Nucleus accumbens (tissue), 56 donors: ENCODE measurements around the gene HIVEP3.
A peak's percentile ranks its signal among the peaks of the same experiment; 100 is the strongest.

Experiments
- DNase-seq, 56 donors: peaks; one replicate each; lab custom pipeline; 2025; lab: John Stamatoyannopoulos, UW

The HIVEP3 gene

GRCh38 chr1:41582851-41583657, 335.7 kb downstream of the HIVEP3 start:
- no peak for DNase-seq

GRCh38 chr1:41582351-41582750, 336.4 kb downstream of the HIVEP3 start:
- DNase-seq = no peak

DNA sequence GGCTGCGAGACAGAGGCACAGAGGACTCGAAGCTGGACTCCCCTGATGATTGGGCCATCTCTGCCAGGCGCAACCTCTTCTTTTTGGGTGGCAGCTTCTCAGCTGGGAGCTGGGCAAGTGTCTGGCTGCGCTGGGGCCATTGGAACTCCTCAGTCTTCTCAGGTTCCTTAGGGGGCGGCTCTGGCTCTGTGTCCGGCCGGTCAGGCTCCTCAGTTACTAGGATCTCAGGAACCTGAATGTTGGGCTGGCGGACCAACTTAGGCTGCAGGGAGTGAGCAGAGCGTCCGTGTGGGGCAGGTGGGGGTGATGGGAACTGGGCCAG, 336.8 kb downstream of the HIVEP3 start:
- no peak for DNase-seq

DNA sequence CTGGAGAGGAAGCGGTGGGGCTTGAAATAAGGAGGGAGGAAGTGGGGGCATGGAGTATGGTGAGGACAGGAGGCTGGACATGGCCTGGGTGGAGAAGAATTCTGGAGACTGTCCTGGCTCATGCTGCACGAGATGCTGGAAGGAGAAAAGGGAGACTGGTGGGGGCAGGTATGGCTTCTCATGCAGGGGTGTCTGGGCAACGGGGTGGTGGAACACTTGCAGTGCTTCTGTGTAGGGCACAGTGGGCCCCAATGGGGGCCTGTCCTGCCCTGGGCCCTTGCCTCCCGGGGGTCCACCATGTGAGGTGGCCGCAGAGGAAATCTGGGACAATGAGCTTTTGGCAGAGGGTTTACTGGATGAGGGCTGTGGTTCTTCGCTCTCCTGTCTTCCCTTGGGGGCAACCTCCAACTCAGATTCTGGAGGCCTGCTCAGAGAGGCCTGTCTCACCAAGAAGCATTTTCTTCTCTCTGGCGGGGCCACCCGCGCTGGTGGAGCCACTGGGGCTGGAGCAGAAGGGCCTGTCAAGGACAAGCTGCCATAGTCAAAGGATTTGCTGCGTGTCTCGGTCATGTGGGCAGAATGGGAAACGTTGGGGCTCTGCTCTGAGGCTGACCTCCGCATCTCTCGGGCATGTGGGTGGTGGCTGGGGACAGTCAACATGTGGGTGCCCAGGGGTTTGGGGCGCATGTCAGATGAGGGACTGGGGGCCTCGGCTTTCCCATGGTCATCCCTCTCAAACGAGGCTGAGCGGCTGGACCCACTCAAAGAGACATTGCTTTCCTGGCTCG, 337.3 kb downstream of the HIVEP3 start:
- no peak for DNase-seq

GRCh38 chr1:41580520-41581172, 338.1 kb downstream of the HIVEP3 start:
- no peak for DNase-seq

- DNase-seq = no peak
Observed at GRCh38 chr1:41580021-41580420, 338.7 kb downstream of the HIVEP3 start.

DNA sequence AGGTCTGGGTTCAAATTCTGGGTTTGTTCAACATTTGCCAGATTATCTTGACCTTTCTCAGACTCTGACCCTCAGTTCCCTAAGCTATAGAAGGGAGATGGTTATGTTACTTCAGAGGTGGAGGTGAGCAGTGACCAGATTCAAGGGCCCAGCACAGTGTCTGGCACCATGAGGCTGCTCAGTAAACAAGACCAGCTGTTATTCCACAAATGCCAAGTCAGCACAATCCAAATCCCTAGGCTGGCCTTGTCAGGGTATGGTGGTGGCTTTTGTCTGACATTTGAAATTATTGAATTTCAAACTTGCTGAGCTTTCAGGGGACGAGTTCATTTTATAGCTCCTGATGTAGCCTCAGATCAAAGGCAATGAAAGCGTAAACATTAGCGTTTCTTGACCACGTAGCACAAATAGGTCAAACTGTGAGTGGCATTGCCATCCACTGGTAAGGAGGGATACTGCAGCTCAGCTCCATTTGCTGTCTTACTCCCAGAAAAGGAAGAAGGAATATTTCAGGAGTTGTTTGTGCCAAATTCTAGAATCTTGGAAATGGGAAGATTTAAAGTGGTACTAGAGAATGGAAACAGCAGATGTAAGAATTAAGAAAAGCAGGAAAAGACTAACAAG, 339.9 kb downstream of the HIVEP3 start:
- DNase-seq = no peak

DNA sequence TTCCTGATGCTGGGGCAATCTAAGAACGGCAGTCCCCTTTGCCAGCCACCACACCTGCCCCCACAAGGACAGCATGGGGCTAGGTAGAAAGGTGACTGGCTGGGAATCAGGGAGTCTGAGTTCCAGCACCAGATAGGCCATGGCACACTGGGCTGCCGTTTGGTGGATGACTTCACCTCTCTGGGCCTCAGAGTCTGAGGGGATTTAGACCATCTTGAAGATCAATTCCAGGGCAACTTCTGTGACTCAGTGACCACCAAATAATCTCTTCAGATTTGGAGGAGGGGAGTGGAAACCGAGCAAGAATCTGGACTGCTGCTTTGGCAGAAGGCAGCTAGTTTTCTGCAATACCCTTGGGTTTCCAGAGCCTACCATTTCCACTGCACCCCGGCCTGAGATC, 342.1 kb downstream of the HIVEP3 start:
- no peak for DNase-seq

GRCh38 chr1:41576206-41576605, 342.5 kb downstream of the HIVEP3 start:
- DNase-seq = no peak

- DNase-seq = no peak
Observed at GRCh38 chr1:41574842-41575241, 343.9 kb downstream of the HIVEP3 start.

DNA sequence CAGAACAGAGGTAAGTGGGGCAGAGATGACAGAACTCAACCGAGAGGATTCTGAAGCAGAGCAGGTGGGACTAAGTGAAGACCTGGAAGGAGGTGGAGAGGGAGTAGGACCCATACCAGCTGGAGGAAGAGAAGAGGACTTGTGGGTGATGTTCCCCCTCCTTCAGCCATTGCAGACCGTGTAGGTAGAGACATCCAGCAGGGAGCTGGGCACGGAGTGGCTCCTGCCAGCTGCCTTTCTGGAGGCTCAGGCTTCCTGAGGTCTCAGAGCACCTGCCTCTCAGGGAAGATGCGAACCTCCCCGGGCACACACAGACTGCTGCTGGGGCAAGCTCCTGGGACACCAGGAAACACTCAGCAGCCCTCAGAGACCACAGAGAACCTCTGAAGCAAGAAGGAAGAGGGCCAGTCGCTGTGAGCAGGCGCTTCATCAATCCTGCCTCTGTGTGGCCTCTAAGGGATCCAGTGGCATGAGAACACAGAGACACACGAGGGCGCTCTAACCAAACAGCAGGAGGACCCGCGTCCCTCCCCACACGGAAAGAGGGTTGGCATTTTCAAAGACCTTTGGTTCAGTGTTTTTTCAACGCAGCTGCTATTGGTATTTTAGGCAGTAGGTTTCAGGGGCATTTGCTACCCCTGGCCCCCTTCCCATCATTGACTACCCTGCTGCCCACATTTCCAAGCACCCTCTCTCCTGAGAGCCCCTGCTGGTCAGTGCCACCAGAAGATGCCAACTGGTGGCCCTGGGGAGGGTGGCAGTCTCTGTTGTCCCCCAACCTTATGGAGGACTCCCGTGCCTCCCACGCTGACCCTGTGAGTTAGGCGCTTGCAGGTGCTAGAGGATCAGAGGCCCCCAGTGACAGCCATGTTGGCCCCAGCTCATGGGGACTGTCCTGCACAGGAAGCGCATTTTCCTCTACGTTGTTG, 344.7 kb downstream of the HIVEP3 start:
- peak in 53 of 56 donors; percentile 18 to 92 (median 69) for DNase-seq

DNA sequence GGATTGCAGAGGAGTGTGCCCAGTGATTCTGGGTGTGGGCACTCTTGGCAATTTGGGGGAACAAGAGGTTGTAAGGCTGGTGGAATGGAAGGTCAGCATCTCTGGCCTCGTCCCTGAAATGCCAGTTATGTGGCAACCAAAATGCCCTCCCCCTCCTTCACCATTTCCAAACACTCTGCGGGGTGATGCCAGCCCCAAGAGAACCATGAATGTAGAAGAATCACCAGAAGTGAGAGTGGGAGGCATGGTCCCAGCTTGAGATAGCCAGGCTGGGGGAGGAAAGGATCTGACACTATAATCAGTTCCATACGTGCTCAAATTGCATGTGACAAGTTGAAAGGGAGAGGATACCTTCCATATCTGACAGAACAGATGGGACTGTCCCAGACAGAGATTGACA, 345.5 kb downstream of the HIVEP3 start:
- DNase-seq = no peak

GRCh38 chr1:41572224-41572623, 346.5 kb downstream of the HIVEP3 start:
- DNase-seq = no peak

DNA sequence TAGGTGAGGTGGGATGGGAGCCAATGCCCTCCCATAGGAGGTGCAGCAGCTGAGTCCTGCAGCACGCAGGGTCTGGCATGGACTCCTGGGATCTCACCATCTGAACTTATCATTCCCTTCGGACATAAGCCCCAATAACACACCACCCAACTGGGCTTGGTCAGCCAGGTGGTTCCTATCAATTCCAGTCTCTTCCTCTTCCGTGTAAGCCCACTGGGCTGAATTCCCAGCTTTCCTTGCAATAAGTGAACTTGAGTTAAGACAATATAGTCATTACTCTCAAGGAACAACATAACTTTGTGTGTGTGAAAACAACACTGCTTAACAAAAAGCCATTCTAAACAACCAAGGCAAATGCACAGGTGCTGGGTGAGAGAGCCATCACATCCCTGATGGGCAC, 347.7 kb downstream of the HIVEP3 start:
- no peak for DNase-seq

- DNase-seq = no peak
Observed at GRCh38 chr1:41568204-41568603, 350.5 kb downstream of the HIVEP3 start.

DNA sequence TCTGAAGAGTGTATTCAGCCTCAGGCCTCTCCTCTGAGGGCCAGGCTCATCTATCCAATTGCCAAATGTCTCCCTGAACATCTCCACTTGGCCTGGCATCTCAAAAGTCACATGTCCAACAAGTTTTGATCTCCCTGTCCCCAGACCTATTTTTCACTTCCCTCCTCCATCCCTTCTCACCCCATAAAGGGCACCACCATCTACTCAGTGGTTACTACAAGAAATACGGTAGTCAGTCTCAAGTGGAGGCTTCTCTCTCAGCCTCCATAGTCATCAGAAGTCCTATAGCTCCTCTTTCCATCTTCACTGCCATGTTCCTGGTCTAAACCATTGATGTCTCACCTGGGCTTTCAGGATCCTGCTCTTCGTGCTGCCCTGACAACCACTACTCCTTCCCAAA, 351.8 kb downstream of the HIVEP3 start:
- DNase-seq = no peak

DNA sequence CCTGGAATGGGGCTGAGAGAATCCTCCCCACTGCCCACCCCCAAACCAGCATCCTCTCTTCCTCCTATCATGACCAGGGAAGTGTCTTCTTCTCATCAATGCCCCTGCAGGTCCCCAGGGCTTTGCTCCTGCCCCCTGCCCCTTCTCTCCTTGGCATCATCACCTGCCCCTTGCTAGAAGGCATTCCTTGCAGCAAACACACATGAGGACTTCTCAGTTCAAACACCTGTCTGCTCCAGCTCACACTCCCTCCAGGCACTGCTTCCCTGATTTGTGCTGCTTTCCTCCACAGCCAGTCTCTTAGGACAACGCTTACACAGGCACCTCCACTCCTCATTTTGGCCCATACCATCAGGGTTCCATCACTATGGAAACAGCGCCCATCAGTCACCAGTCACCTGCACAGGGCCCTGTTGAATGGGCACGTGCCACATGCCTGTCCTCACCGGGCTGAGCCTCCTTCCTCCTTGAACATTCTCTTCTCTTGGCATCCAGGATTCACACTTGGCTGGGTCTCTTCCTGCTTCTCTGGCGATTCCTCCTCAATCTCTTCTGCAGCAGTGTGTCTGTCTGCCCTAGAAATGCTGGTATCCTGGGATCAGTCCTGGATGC, 352.3 kb downstream of the HIVEP3 start:
- no peak for DNase-seq

DNA sequence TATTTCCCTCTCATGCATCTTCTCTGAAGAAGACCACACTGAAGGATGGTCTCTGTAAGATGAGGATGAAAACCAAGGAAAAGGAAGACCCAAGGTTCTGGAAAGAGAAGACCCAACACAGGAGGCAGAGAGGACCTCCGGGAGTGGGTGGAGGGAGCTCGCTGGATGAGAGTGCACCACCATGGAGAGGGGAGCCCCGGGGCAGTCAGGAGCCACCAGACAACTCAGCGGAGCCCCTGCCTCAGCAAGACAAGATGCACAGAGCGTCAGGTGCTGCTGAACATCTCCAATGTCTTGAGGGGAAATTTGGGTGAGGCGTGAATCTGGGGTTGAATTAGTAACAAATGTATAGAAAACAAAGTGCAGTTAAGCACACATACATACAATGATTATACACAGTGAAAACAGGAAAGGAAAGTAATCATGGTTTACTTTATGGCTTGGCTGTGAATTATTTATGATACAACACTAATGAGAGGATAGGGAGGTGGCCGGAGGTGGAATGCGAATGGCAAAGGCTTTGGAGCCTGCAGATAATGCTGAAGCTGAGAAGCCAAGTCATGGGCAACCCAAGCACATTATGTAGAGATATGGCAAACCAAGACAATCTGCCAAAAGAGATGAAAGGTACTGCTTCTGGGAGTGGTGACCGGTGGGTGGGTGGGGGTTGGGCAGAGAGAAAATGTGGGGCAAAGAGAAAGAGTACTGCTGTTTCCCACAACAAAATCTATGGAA, 353.8 kb downstream of the HIVEP3 start:
- DNase-seq = no peak

DNA sequence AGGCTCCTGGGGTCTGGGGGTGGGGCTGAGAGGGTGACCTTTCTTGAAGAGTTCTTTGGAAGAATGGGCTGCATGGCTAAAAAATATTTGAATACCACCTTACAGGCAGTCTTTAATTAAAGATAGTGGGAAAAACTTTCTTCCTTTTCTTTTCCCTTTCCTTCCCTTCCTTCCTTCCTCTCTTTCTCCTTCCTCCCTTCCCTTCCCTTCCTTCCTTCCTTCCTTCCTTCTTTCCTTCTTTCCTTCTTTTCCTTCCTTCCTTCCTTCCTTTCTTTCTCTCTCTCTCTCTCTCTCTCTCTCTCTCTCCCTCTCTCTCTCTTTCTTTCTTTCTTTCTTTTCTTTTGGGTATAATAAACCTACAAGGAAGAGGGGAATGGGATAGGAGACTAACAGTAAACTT, 356.4 kb downstream of the HIVEP3 start:
- DNase-seq = no peak
